Measurements from ENCODE around the gene STAP2.

DNA sequence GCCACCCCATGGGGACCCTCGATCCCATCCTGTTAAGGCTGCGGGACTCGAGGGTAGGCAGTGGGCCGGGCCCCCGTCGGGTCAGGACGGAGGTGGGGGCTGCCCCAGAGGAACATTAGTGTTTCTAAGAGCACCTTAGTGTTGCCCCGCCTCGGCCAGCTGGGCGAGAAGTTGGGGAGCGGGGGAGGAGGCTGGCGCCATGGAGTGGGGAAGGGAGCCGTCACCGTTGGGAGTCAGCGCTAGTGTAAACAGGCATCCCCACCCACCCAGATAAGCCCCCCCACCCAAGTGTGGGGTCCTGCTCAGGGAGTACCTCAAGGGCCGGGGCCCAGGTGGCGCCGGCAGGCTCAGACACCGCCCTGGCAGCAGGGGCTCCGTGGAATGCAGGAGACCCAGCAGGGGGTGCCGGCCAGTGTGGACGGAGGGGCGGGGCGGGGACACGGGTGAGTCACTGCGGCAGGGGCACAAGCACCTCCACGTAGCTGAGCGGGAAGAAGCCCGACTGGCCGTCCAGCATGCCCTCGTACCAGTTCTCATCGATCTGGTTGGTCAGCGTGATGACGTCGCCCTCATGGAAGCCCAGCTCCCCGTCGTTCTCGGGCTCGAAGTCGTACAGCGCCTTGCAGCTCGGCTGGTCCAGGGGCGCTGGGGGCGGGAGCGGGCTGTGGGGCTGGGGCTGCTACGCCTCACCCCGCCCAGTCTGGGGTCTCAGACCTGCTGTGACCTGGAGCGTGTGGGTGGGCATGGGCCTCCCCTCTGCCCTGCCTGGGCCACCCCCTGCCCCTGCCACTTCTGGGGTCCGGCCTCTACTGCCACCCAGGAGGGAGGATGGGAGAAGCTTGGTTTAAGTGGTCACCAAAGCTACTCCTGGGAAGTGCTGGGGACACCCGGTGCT lies 22.8 kb upstream of the STAP2 start:
- no peak for TF ChIP-seq CTCF (IDR thresholded peaks at IDR 0.05; ENCODE audit: low read length)
- no peak for TF ChIP-seq EZH2 (IDR thresholded peaks at IDR 0.05; ENCODE audit: borderline replicate concordance, low read length)
